IPS-NIHi7 (cell line): Measurements from ENCODE around the gene SH2D4B.

Experiments
- DNase-seq: peaks from one replicate; pipeline ENCODE4 v3.0.0; 2012; ENCODE audit warnings: mixed read lengths; ENCODE audit errors: extremely low spot score

The SH2D4B gene

DNA sequence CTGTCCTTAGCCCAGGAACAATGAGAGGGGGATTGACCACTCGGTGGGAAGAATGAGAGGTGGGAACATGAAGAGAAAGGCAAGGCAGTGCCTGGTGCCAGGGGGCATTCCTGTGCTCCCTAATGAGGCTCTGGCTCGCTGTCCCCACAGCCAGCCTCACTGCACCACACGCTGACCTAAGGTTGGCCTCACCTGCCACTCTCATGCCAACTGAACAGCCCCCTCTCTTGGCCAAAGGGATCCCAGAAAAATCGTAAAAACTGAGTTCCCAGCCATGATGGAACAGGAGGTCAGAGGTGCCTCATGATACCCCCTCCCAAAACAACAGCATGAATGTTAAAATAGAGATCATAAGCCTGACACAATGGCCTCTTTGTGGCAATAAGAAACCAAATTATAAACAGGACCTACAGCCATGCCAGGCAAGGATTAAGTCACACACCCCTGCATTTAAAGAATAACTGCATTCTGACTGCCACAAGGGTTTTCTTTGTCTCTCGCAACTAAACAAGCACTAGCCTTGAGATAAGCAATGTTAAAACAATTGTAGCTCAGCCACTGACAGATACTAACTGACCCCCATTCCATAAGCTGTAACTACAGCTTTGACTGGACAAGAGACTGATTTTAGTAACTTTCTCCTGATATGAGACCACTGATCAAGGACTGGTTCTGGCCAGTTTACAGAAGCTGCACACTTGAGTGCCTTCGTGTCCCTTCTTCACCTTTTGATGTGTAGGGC lies 149.2 kb downstream of the SH2D4B start:
- no peak for DNase-seq

- no peak for DNase-seq
Measured at GRCh38 chr10:80687476-80687789, 149.7 kb downstream of the SH2D4B start.

- DNase-seq = no peak
Measured at GRCh38 chr10:80690434-80690833, 152.7 kb downstream of the SH2D4B start.

GRCh38 chr10:80691441-80691840 lies 153.7 kb downstream of the SH2D4B start:
- DNase-seq = no peak

DNA sequence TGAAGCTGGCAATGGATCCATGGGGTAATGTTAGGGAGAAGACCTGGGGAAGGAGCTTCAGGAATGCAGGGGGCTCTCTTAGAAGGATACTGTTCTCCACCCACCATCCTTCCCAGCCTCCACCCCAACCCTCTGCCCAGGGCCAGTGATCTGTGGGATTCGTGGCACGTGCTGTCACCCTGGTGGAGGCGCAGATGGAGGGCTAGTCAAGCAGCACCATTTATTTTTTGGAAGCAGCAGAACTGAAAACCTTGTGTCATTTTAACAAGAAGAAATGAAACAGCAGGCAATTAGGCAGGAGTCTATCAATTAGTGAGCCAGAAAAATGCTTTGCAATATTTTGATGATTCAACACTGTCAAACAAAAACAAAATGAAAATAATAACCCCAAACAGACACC lies 155.9 kb downstream of the SH2D4B start:
- no peak for DNase-seq

DNA sequence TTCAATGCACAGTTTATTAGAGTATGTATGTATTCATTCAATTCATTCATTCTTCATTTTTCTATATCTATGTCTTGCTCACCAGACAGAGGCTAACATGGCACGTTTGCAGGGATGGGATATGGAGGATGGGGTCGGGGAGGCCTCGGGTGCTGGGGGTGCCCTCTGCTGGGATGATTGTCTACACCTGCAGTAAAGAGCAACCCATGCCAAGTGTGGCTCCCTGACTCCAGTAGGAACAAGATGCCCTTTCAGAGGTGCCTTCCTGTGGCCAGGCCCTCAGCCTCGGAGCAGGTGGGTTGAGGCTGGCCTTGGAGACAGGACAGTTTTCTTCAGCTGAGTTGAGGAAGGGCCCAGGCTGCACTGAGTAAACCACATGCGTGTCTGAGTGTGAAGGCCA lies 157.2 kb downstream of the SH2D4B start:
- DNase-seq = no peak
